T-helper 1 cell (primary cell): Measurements from ENCODE around the gene MAST4.
"Not testable (repeated sequence)": the region's sequence is repeated elsewhere in the genome, so short reads cannot be mapped to it uniquely, and the experiment has no call there.

Experiments
- DNase-seq, 5 donors: peaks; one replicate each; pipeline ENCODE4 v3.0.0-alpha.2; 2012 to 2020

The MAST4 gene

DNA sequence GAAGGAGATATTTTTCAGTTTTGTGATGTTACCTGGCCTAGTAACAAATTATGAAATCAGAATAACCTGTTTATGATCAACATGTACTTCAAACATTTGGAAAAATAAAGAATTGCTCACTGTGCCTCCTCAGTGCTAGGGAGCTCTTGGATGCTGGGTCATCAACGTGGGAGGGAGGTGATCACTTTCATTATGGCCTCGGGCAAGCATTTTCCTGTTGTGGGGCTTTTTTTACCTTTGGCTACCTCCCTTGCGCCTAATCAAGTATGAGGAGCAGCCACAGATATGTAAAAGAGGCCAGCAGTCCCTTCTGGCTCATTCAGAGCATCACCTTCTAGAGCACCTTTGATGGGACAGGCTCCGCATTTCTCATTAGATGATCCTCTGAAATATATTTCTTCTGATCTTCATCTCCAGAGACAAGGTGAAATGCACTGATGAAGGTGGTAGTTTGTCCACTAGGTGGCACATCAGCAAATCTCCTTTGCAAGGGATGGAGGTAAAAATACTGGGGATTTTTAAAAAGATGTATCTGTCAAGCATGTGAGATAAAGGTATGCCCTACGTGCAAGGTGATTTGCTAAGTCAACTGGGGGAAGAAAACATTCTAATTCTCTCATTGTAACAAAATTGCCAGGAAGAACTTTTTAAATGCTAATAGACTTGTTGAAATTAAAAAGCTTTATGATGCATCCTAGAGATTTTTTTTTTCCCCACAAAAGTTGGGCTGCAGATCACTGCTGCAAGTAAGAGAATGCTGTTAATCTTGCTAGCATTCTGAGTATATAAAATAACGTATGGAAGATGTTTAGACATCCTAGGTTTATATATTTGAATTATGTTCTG is 218.2 kb downstream of the MAST4 start:
- DNase-seq = peak in 3 of 5 donors; percentile 6 to 69 (median 33)

DNA sequence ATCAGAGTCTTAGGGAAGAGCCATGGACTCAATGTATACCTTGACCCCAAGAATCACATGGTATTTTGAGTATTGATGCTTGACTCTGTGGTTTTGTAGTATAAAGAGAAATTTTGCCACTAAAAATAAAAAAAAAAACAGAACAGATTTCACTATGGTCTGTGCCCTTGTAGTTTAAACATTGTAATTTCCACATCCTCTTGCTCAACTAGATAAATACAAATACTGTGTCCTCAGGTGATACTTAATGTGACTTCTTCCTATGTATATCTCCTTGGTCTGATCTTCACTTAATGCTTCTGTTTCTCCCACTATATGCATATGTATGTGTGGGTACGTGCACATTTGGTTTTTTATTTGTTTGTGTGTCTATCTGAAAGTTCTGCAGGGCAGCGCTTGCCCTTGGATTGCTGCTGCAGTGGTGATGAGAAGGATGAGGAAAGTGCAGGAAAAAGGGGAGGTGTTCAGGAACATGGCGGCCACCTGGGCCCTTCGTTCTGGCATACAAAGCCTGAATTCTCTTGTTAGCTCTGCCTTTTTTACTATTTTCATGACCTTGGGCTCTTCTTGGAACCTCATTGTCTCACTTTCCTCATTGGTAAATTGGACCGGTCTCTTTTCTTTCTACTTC is 222.2 kb downstream of the MAST4 start:
- DNase-seq = no peak

DNA sequence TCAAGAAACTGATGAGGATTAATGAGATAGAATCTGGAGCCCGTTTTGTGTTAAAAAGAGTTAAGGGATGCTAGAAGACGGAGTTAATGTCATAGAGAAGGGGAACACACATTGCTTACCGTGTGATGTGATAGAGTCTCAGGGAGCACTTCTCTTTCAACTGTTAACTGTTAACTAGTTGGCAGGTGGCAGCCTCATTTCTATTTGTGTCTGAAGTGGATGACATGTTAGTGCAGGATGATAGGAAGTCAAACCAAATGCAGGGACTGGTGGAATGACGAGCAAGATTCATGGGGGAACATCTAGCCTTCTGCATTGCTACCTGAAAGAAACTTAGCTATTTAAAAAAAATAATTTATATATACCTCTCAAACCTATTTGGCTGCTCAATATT is 222.7 kb downstream of the MAST4 start:
- DNase-seq = no peak

DNA sequence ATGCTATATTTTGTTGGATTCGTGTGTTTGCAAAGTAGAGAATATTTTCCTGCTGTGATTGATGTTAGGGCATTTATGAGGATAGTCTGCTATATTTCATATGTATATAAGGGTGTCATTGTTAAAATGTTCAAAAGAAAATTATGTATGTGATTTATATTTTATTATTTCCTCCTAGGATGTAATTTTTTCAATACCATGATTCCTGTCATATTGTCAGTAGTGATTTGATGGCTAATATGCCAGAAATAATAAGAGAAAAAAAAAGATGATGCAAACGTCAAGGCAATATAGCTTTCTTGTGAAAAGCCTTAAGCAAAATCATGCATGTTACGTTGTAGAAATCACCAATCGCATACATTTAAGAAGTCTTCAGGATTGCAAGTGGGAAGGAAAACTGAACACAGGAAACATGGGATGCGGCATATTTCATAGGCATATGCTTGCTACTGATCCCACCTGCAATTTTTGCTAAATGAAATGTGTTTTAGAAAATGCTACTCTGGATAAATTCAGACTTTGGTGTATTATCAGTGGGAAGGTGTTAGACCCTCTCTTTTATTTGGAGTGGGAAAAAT is 224.5 kb downstream of the MAST4 start:
- no peak for DNase-seq

DNA sequence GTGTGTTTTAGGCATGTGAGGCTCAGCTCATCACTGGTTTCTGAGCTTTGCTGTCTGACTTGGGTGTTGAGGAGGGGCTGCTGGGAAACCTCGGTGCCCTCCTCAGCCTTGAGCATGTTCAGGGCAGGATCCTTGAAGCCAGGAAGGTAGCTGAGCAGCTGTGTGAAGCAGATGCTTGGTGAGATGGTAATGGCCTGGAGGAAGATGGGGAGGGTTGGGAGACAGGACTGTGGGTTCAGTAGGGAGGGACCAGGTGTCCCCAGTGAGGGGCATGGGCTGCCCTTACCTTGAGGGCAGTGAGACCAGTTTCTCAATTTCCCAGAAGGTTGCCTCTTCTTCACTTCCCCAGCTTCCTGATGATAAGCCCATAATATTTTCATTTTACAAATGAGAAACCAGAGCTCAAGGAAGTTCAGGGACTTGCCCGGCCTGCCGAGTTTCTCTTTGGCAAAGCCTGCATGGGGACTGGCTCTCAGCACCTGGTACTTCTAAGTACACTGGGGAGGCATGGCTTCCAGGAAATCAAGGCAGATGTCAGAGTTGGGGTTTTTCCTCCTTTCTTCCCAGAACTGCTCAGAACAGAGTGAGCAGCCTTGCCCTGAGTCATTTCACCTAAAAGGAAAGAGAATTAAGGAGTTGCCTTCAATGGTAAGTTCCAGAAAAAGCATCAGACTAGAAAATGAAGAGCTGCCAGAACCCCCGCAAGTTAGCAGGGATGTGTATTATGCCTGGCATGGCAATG is 225.7 kb downstream of the MAST4 start:
- DNase-seq = peak in 1 of 5 donors; percentile 92

DNA sequence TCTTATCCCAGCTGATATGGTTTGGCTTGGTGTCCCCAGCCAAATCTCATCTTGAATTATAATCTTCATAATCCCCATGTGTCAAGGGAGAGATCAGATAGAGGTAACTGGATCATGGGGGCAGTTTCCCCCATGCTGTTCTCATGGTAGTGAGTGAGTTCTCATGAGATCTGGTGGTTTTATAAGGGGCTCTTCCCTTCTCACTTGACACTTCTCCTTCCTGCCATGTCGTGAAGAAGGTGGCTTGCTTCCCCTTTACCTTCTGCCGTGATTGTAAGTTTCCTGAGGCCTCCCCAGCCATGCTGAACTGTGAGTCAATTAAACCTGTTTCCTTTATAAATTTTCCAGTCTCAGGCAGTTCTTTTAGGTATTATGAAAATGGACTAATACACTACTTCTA is 226.7 kb downstream of the MAST4 start:
- DNase-seq = not testable (repeated sequence)

- peak in 1 of 5 donors; percentile 77 for DNase-seq
These were observed 228.3 kb downstream of the MAST4 start for GRCh38 chr5:66824476-66824875.

DNA sequence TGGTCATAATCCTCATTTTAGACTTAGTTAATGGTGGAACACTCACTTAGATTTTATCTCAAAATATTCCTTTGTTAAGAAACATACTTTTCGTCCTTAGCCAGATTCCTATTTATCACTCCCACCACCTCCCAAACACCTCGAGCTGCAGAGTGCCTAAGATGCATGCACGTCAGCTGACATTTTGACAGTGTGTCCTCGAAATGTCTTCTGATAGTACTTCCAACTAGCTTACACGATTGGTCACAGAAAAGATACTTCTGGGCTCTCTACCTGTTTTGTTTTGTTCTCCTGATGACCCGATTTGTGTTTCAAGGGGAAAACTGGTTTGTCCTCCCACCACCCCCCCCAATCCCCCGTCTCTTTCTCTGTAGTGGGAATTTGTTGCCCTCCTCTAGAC is 230.1 kb downstream of the MAST4 start:
- DNase-seq = no peak

GRCh38 chr5:66826696-66827095 is 230.5 kb downstream of the MAST4 start:
- DNase-seq = no peak

GRCh38 chr5:66828046-66828547 is 231.9 kb downstream of the MAST4 start:
- no peak for DNase-seq

DNA sequence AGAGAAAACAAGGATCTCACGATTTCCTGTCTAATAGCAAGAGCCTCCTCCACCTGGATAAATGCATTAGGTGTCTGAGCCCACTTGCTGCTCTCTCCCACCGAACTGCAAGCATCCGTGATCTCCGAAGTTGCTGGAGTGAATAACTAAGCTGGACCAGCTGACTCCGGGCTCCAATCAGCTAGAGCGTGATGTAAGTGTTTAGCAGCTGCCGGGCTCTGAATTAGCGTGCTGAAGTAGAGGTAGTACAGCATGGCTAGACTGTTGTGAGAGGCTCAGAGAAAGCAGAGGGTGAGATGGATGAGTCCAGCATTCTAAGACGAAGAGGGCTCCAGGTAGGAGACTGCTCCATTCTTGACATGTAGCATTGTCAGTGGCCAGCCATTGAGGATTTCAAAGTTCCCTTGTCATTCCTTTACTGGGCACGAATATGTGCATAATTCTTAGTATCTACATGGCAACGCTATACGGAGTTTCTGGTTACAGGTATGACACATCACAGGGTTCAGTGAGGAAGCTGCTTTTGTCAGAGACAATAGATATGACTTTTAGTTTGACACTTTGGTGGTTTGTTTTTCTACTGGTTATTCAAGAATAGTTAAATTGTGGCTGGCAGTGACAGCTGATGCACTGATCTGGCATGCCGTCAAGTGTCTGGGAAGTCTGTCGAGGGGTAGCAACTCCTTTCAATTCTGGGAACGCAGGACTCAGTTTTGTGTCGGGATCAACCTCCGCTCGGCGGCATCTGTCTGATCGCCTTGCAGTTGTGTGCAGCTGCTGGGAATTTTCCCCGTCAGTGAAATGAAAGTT is 232.6 kb downstream of the MAST4 start:
- peak; percentile 24 to 88 (median 31) for DNase-seq

DNA sequence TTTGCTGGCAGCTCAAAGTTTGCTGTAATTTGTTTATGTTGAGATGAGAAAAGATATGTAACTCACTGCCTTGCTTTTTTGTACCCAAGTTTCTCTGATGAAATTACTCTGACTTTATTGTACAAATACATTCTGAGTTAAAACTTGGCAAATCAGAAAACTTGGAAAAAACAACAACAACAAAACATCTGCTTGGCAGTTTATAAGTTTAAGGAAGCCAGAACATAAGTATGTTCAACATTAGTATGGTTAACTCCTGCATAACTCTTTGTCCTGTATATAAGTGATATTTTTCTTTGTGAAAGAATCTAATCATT is 233.1 kb downstream of the MAST4 start:
- no peak for DNase-seq

DNA sequence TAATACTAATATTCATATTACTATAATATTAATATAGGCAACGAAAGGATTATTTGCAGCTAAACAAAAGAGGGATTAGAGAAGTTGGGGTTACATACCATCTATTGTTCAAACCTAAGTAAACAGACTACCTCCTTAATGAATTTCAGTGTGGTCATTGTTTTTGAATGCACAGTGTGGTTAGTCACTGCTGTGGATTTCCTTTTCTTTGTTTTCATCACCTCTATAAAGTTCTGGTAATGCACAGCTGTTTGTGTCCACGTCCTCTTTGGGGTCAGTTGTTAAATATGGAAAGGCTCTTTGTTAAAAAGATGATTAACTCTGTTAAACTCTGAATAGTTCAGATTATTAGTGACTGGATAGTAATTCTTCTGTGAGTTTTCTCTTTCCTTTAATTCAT is 233.6 kb downstream of the MAST4 start:
- DNase-seq = peak in 1 of 5 donors; percentile 27

GRCh38 chr5:66830636-66831035 is 234.4 kb downstream of the MAST4 start:
- no peak for DNase-seq

DNA sequence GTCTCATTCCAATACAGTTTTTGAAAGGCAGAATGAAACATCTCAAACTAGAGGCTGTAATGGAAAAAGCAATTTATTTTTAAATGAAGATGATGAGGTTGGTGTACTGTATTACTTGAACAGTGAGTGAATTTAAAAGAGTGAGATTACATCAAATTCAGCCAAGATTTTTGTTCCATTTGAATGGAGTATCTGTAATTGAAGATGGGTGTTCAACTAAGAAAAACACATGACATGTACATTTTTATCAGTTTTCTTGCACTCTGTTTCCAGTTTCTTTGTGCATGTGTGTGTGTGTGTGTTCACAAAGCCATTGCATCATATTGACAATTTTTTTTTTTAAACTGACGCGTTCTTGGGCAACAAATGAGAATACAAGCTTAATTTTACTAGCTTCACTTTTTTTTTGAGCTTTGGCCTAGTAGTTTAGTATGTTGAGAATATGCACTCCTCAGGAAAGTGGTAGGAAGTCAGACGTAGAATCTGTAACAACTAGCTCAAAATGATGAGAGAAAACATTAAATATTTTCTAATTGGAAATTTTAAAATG is 243.5 kb downstream of the MAST4 start:
- no peak for DNase-seq

GRCh38 chr5:66840511-66841013 is 244.4 kb downstream of the MAST4 start:
- peak in 1 of 5 donors; percentile 93 for DNase-seq

DNA sequence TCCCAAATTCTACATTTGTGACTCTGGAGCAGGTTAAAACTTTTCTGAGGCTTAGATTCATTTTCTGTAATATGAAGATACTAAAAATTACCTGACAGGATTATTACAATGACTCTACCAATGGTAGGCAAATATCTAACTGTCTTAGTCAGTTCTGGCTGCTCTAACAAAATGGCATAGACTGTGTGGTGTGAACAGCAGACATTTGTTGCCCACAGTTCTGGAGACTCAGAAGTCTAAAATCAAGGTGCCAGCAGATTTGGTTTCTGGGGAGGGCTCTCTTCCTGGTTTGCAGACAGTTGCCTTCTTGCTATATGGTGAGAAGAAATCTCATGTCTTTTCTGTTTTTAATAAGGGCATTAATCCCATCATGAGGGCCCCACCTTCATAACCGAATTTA is 245.1 kb downstream of the MAST4 start:
- DNase-seq = peak in 1 of 5 donors; percentile 57

GRCh38 chr5:66842540-66842939 is 246.3 kb downstream of the MAST4 start:
- no peak for DNase-seq

GRCh38 chr5:66843065-66843464 is 246.9 kb downstream of the MAST4 start:
- no peak for DNase-seq

GRCh38 chr5:66848749-66849641 is 252.8 kb downstream of the MAST4 start:
- no peak for DNase-seq

GRCh38 chr5:66849803-66850202 is 253.6 kb downstream of the MAST4 start:
- DNase-seq = no peak
